BLaER1 treated with 17β-estradiol and CSF1 and Interleukin-3, amounts not matched to agents 10 nM and 100 nM (cell line): Measurements from ENCODE around the gene OPA3.

ENCODE experiments used
- H3K27ac ChIP-seq, 11 experiments: shearing (Covaris generic); formaldehyde crosslinking; 2 replicates each; pipeline ENCODE4 v1.8.1; 2022
- H3K27me3 ChIP-seq, 11 experiments: shearing (Covaris generic); formaldehyde crosslinking; 2 replicates each; pipeline ENCODE4 v1.8.1; 2022
- H3K36me3 ChIP-seq, 11 experiments: shearing (Covaris generic); formaldehyde crosslinking; 2 replicates each; pipeline ENCODE4 v1.8.1; 2022
- H3K4me1 ChIP-seq, 10 experiments: shearing (Covaris generic); formaldehyde crosslinking; 2 replicates each; pipeline ENCODE4 v1.8.1; 2022
- H3K4me2 ChIP-seq, 11 experiments: shearing (Covaris generic); formaldehyde crosslinking; 2 replicates each; pipeline ENCODE4 v1.8.1; 2022
- H3K4me3 ChIP-seq, 10 experiments: shearing (Covaris generic); formaldehyde crosslinking; 2 replicates each; pipeline ENCODE4 v1.8.1; 2022
- H3K9ac ChIP-seq, 11 experiments: shearing (Covaris generic); formaldehyde crosslinking; 2 replicates each; pipeline ENCODE4 v1.8.1; 2022
- H3K9me3 ChIP-seq, 11 experiments: shearing (Covaris generic); formaldehyde crosslinking; replicated peaks in 1 of 11; 2 replicates each; pipeline ENCODE4 v1.8.1; 2022
- H4K20me1 ChIP-seq, 11 experiments: shearing (Covaris generic); formaldehyde crosslinking; 2 replicates each; pipeline ENCODE4 v1.8.1; 2022
- Cebpa-rat ChIP-seq, 11 experiments: shearing (Covaris generic); IDR thresholded peaks; 2 replicates each; pipeline ENCODE4 v1.8.1; 2022

The OPA3 gene

GRCh38 chr19:45547965-45548609 is 36.5 kb downstream of the OPA3 start:
- no peak for TF ChIP-seq Cebpa-rat (IDR thresholded peaks at IDR 0.05)
- peaks cover 10 to 17% (median 12%) of the 10 kb centered on the region in 10 experiments for H3K4me1 ChIP-seq
- no peaks in the 10 kb centered on the region for H3K27me3 ChIP-seq
- peaks cover 1 to 9% (median 4%) of the 10 kb centered on the region in 11 experiments; a peak in 18 of 22 replicates for H3K36me3 ChIP-seq
- H3K4me3 ChIP-seq: no peak overlapping the region
- no peak overlapping the region for H3K9ac ChIP-seq
- H3K4me2 ChIP-seq: no peak overlapping the region
- no peaks in the 10 kb centered on the region for H3K9me3 ChIP-seq
- no peak overlapping the region for H3K27ac ChIP-seq
- H4K20me1 ChIP-seq: peaks cover 0 to 46% (median 5%) of the 10 kb centered on the region in 11 experiments; a peak in 7 of 22 replicates

- Histone ChIP-seq H3K4me1 (peaks cover 13 to 17% (median 15%) of the 10 kb centered on the region in 10 experiments), H4K20me1 (peaks cover 0 to 38% (median 5%) of the 10 kb centered on the region in 11 experiments; a peak in 6 of 22 replicates), H3K4me3 (no peak overlapping the region), H3K27me3 (no peaks in the 10 kb centered on the region), H3K36me3 (peaks cover 0 to 4% (median 0%) of the 10 kb centered on the region in 11 experiments; a peak in 3 of 22 replicates), H3K27ac (no peak overlapping the region), H3K9me3 (no peaks in the 10 kb centered on the region), H3K4me2 (no peak overlapping the region), H3K9ac (no peak overlapping the region)
- no peak for TF ChIP-seq Cebpa-rat (IDR thresholded peaks at IDR 0.05)
These were observed 37.3 kb downstream of the OPA3 start for GRCh38 chr19:45547211-45547770.

GRCh38 chr19:45542234-45542668 is 42.4 kb downstream of the OPA3 start:
- H3K9ac ChIP-seq: no peak overlapping the region
- no peak overlapping the region for H3K4me3 ChIP-seq
- H3K4me1 ChIP-seq: peaks cover 9 to 21% (median 15%) of the 10 kb centered on the region in 10 experiments
- H3K36me3 ChIP-seq: peaks cover 0 to 12% (median 0%) of the 10 kb centered on the region in 11 experiments; a peak in 2 of 22 replicates
- TF ChIP-seq Cebpa-rat (IDR thresholded peaks at IDR 0.05): no peak
- no peaks in the 10 kb centered on the region for H3K27me3 ChIP-seq
- no peak overlapping the region for H3K4me2 ChIP-seq
- H3K9me3 ChIP-seq: peaks cover 12 to 24% (median 17%) of the 10 kb centered on the region in 11 experiments
- H3K27ac ChIP-seq: no peak overlapping the region
- peaks cover 0 to 6% (median 0%) of the 10 kb centered on the region in 11 experiments; a peak in 3 of 22 replicates for H4K20me1 ChIP-seq

GRCh38 chr19:45539459-45539858 is 45.1 kb downstream of the OPA3 start:
- H3K9me3 ChIP-seq: peaks cover 12 to 37% (median 20%) of the 10 kb centered on the region in 11 experiments
- H3K27me3 ChIP-seq: no peaks in the 10 kb centered on the region
- no peaks in the 10 kb centered on the region; a peak in 2 of 22 replicates for H4K20me1 ChIP-seq
- peaks cover 9 to 21% (median 15%) of the 10 kb centered on the region in 10 experiments for H3K4me1 ChIP-seq
- H3K4me3 ChIP-seq: no peak overlapping the region
- H3K9ac ChIP-seq: no peak overlapping the region
- H3K27ac ChIP-seq: no peak overlapping the region
- no peak overlapping the region for H3K4me2 ChIP-seq
- peaks cover 0 to 12% (median 0%) of the 10 kb centered on the region in 11 experiments; a peak in 3 of 22 replicates for H3K36me3 ChIP-seq
- TF ChIP-seq Cebpa-rat (IDR thresholded peaks at IDR 0.05): no peak

- Histone ChIP-seq H3K9ac (no peak overlapping the region), H3K9me3 (peaks cover 9 to 41% (median 21%) of the 10 kb centered on the region in 11 experiments; a peak in 21 of 22 replicates), H3K36me3 (peaks cover 6 to 40% (median 33%) of the 10 kb centered on the region in 11 experiments), H4K20me1 (peaks cover 0 to 61% (median 21%) of the 10 kb centered on the region in 11 experiments; a peak in 15 of 22 replicates), H3K4me2 (no peak overlapping the region), H3K4me3 (no peak overlapping the region), H3K27ac (no peak overlapping the region), H3K27me3 (no peaks in the 10 kb centered on the region; a peak in 1 of 22 replicates), H3K4me1 (peaks cover 4 to 12% (median 6%) of the 10 kb centered on the region in 10 experiments; a peak in 18 of 20 replicates)
- TF ChIP-seq Cebpa-rat (IDR thresholded peaks at IDR 0.05): no peak
These were observed 53.3 kb downstream of the OPA3 start for GRCh38 chr19:45531349-45531748.

- H4K20me1 ChIP-seq: peaks cover 0 to 81% (median 39%) of the 10 kb centered on the region in 11 experiments; a peak in 18 of 22 replicates
- no peak overlapping the region for H3K27ac ChIP-seq
- no peaks in the 10 kb centered on the region; a peak in 1 of 22 replicates for H3K27me3 ChIP-seq
- peaks cover 12 to 28% (median 20%) of the 10 kb centered on the region in 10 experiments for H3K4me1 ChIP-seq
- peaks cover 26 to 58% (median 52%) of the 10 kb centered on the region in 11 experiments for H3K36me3 ChIP-seq
- H3K4me2 ChIP-seq: no peak overlapping the region
- H3K9ac ChIP-seq: no peak overlapping the region
- TF ChIP-seq Cebpa-rat (IDR thresholded peaks at IDR 0.05): no peak
- H3K9me3 ChIP-seq: peaks cover 9 to 37% (median 21%) of the 10 kb centered on the region in 11 experiments; a peak in 20 of 22 replicates
- H3K4me3 ChIP-seq: no peak overlapping the region
These were observed 55.2 kb downstream of the OPA3 start for GRCh38 chr19:45529420-45529785.

GRCh38 chr19:45528744-45529419 is 55.7 kb downstream of the OPA3 start:
- no peak overlapping the region for H3K4me3 ChIP-seq
- peaks cover 0 to 85% (median 41%) of the 10 kb centered on the region in 11 experiments; a peak in 19 of 22 replicates for H4K20me1 ChIP-seq
- H3K4me1 ChIP-seq: peaks cover 12 to 32% (median 22%) of the 10 kb centered on the region in 10 experiments
- peaks cover 9 to 37% (median 21%) of the 10 kb centered on the region in 11 experiments; a peak in 20 of 22 replicates for H3K9me3 ChIP-seq
- H3K27me3 ChIP-seq: no peaks in the 10 kb centered on the region; a peak in 1 of 22 replicates
- no peak for TF ChIP-seq Cebpa-rat (IDR thresholded peaks at IDR 0.05)
- no peak overlapping the region for H3K9ac ChIP-seq
- H3K36me3 ChIP-seq: peaks cover 31 to 63% (median 58%) of the 10 kb centered on the region in 11 experiments
- no peak overlapping the region for H3K27ac ChIP-seq
- no peak overlapping the region for H3K4me2 ChIP-seq

- Histone ChIP-seq H3K27ac (no peak overlapping the region), H3K4me2 (no peak overlapping the region), H4K20me1 (peaks cover 0 to 85% (median 45%) of the 10 kb centered on the region in 11 experiments; a peak in 19 of 22 replicates), H3K4me3 (no peak overlapping the region), H3K27me3 (no peaks in the 10 kb centered on the region; a peak in 1 of 22 replicates), H3K36me3 (peaks cover 31 to 65% (median 61%) of the 10 kb centered on the region in 11 experiments), H3K9ac (no peak overlapping the region), H3K4me1 (peaks cover 12 to 37% (median 27%) of the 10 kb centered on the region in 10 experiments), H3K9me3 (peaks cover 9 to 37% (median 21%) of the 10 kb centered on the region in 11 experiments; a peak in 20 of 22 replicates)
- TF ChIP-seq Cebpa-rat (IDR thresholded peaks at IDR 0.05): no peak
These were observed 56.4 kb downstream of the OPA3 start for GRCh38 chr19:45528149-45528743.
